Measurements from ENCODE around the gene EXOC2.

EXOC2 gene

DNA sequence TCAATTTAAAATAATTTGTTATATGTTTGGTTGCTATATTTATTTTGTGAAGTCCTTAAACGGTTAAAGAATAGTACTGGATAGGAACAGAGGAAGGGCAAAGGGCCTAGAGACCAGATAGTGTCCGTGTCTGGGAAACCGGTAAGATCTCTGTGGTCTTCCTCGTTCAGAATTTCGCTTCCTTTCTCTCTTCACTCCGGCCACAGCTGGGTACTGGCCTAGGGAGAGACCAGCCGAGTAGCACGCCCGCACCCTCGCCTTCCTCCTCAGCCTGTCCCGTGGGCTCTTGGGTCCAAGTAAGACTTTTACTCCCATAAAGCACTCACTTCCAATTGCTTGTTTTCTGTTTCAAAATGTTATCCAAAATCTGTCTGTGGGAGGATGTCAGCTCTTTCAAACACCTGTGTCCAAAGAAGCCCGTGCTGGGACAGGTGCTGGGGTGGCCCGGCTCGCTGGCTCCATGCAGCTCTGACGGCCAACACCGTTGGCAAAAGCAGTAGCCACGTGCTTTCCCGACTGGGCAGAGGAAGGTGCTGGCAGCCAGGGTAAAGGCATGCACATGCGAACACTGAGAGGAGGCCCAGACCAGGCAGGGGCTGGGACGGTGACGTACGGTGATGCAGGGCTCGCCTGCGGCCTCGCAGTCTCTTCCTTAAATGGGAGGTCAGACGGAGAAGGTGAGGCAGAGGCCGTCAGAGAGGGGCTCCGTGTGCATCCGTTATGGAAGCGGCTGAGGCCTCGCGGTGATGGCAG is 189.2 kb downstream of the EXOC2 start:
- no peaks in the 10 kb centered on the region for H3K79me2 ChIP-seq (ENCODE audit: insufficient read depth, low read length)
- no peak overlapping the region for H3K27ac ChIP-seq (ENCODE audit: low read length)
- no peak for TF ChIP-seq EZH2 (IDR thresholded peaks at IDR 0.05; ENCODE audit: borderline replicate concordance, low read depth, low read length, severe bottlenecking)
- TF ChIP-seq, protein P1, sequence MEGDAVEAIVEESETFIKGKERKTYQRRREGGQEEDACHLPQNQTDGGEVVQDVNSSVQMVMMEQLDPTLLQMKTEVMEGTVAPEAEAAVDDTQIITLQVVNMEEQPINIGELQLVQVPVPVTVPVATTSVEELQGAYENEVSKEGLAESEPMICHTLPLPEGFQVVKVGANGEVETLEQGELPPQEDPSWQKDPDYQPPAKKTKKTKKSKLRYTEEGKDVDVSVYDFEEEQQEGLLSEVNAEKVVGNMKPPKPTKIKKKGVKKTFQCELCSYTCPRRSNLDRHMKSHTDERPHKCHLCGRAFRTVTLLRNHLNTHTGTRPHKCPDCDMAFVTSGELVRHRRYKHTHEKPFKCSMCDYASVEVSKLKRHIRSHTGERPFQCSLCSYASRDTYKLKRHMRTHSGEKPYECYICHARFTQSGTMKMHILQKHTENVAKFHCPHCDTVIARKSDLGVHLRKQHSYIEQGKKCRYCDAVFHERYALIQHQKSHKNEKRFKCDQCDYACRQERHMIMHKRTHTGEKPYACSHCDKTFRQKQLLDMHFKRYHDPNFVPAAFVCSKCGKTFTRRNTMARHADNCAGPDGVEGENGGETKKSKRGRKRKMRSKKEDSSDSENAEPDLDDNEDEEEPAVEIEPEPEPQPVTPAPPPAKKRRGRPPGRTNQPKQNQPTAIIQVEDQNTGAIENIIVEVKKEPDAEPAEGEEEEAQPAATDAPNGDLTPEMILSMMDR (IDR thresholded peaks at IDR 0.05; ENCODE audit: borderline replicate concordance, extremely low read depth, low read length, poor library complexity, severe bottlenecking), result no peak
- H3K9me3 ChIP-seq (ENCODE audit: insufficient read depth, low read length, severe bottlenecking), result no peaks in the 10 kb centered on the region
- no peak overlapping the region for H3K4me3 ChIP-seq (ENCODE audit: low read depth in 1 of 2, low read length in 2 of 2)
- DNase-seq (no peak), ATAC-seq (ENCODE audit: insufficient read depth, low read depth) (no peak)
- H3K4me2 ChIP-seq (ENCODE audit: insufficient read depth, low read length), result no peak overlapping the region
- H3K36me3 ChIP-seq (ENCODE audit: insufficient read depth, low read length), result 0 out of 2 replicates have a peak, but pooled peaks cover 4% of the 10 kb centered on the region
- peaks cover 29% of the 10 kb centered on the region for H3K4me1 ChIP-seq (ENCODE audit: insufficient read depth, low read length)
- H3K27me3 ChIP-seq (ENCODE audit: insufficient read depth, low read length, poor library complexity), result no peaks in the 10 kb centered on the region
- H2AFZ ChIP-seq (ENCODE audit: low read depth, low read length), result no peak overlapping the region
- H4K20me1 ChIP-seq (ENCODE audit: insufficient read depth, low read length), result no peaks in the 10 kb centered on the region
- H3K9ac ChIP-seq (ENCODE audit: low read depth, low read length), result no peak overlapping the region

DNA sequence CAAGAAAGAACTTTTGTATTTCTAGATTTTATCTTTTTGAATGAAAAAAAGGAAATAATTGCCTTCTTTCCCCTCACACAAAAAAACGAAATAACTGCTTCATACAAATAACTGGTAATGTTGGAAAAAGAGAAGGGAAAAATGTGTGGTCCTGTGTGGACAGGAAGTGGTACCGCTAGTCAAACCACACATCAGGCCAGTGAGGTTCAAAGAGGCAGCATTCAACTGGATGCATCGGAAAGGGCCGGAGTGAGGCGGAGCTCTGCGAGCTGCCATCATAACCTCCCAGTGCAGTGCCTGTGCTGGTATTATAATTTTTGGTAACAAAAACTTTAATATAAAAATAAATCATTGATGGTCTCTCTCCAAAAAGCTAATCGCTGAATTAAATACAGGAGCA is 190.2 kb downstream of the EXOC2 start:
- Histone ChIP-seq H3K79me2 (ENCODE audit: insufficient read depth, low read length) (no peaks in the 10 kb centered on the region), H3K27ac (ENCODE audit: low read length) (no peak overlapping the region), H3K9me3 (ENCODE audit: insufficient read depth, low read length, severe bottlenecking) (no peaks in the 10 kb centered on the region), H4K20me1 (ENCODE audit: insufficient read depth, low read length) (no peaks in the 10 kb centered on the region), H3K36me3 (ENCODE audit: insufficient read depth, low read length) (0 out of 2 replicates have a peak, but pooled peaks cover 4% of the 10 kb centered on the region), H3K4me2 (ENCODE audit: insufficient read depth, low read length) (no peak overlapping the region), H3K4me1 (ENCODE audit: insufficient read depth, low read length) (peaks cover 38% of the 10 kb centered on the region), H3K4me3 (ENCODE audit: low read depth in 1 of 2, low read length in 2 of 2) (no peak overlapping the region), H2AFZ (ENCODE audit: low read depth, low read length) (no peak overlapping the region), H3K9ac (ENCODE audit: low read depth, low read length) (no peak overlapping the region), H3K27me3 (ENCODE audit: insufficient read depth, low read length, poor library complexity) (no peaks in the 10 kb centered on the region)
- no peak for DNase-seq
- ATAC-seq (ENCODE audit: insufficient read depth, low read depth), result no peak
- TF ChIP-seq EZH2 (IDR thresholded peaks at IDR 0.05; ENCODE audit: borderline replicate concordance, low read depth, low read length, severe bottlenecking), result no peak
- TF ChIP-seq, protein P1 (IDR thresholded peaks at IDR 0.05; ENCODE audit: borderline replicate concordance, extremely low read depth, low read length, poor library complexity, severe bottlenecking), result no peak

DNA sequence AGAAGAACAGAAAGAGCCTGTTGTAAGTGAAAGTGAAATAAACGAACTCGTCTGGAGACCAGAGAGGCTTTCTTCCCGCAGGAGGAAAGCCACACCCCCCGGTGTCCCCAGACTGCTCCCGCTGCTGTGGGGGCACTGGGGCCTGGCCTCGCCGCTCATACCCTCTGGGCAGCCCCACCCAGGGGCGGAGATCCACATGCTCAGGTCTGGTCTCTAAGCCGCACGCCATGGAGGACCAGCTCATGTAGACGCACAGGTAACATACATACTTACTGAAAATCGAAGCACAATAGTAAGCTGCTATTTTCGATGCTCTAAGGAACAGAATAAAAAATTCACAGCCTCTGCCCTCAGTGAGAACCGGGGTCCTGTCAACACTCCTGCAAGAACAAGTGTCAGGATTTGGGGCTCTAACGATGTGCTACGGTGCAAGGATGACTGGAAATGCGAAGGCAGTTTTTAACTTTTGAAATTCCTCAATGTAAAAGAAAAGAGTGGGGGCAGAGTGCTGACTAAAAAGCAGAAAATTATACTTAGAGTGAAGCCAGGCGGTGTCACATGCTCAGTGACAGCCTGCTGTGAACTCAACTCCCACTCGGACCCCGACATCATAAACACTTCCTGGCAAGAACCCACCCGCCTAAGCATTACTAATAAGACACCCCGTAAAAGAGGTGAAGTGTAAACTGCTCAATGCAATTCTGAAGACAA is 190.9 kb downstream of the EXOC2 start:
- ATAC-seq (ENCODE audit: insufficient read depth, low read depth), result peak; percentile 70
- no peaks in the 10 kb centered on the region for H3K27me3 ChIP-seq (ENCODE audit: insufficient read depth, low read length, poor library complexity)
- H3K27ac ChIP-seq (ENCODE audit: low read length), result peak overlapping the region; percentile 19; the same call in 1 of the 2 replicates
- H3K79me2 ChIP-seq (ENCODE audit: insufficient read depth, low read length), result no peaks in the 10 kb centered on the region
- no peak for TF ChIP-seq EZH2 (IDR thresholded peaks at IDR 0.05; ENCODE audit: borderline replicate concordance, low read depth, low read length, severe bottlenecking)
- TF ChIP-seq, protein P1 (IDR thresholded peaks at IDR 0.05; ENCODE audit: borderline replicate concordance, extremely low read depth, low read length, poor library complexity, severe bottlenecking), result no peak
- H3K4me3 ChIP-seq (ENCODE audit: low read depth in 1 of 2, low read length in 2 of 2), result peak overlapping the region in 1 of 2 experiments; percentile 25; a peak in 2 of 4 replicates
- H2AFZ ChIP-seq (ENCODE audit: low read depth, low read length), result no peak overlapping the region
- peaks cover 38% of the 10 kb centered on the region for H3K4me1 ChIP-seq (ENCODE audit: insufficient read depth, low read length)
- H3K36me3 ChIP-seq (ENCODE audit: insufficient read depth, low read length), result peaks cover 6% of the 10 kb centered on the region; the same call in 1 of the 2 replicates
- no peak overlapping the region for H3K9ac ChIP-seq (ENCODE audit: low read depth, low read length)
- H4K20me1 ChIP-seq (ENCODE audit: insufficient read depth, low read length), result no peaks in the 10 kb centered on the region
- peak overlapping the region; percentile 54 for H3K4me2 ChIP-seq (ENCODE audit: insufficient read depth, low read length)
- DNase-seq, result peak; percentile 51
- H3K9me3 ChIP-seq (ENCODE audit: insufficient read depth, low read length, severe bottlenecking), result no peaks in the 10 kb centered on the region
